Measurements from ENCODE around the gene CACFD1. TPM values are rescaled to one million over a fixed set of nuclear protein-coding genes. Genes with fewer than 3 reads are reported as not detected.

CACFD1 gene
- total RNA-seq, 1 experiment from 2014 or later: 6.9 TPM

DNA sequence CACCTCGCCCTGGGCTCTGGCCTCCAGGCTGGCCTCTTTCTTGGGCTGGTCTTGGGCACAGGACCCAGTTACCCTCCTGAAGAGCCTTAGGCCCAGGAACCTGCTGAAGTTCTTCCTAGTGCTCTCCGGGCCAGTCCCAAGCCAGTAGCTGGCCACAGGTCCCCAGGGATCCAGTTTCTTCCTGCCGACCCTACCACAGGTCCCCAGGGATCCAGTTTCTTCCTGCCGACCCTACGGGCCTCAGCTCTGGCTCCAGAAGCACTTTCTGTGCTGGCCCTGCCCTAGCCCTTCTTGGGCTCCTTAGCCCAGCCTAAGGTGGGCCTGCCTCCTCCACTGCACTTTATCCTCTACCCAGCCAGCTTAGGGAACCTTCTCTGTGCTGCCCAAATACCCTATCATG, 18.2 kb upstream of the CACFD1 start:
- POLR2A ChIA-PET: no interaction called here

More for the DNA sequence above, 18.2 kb upstream of the CACFD1 start:
- no peaks in the 10 kb centered on the region for H3K36me3 ChIP-seq (ENCODE audit: control insufficient read depth in 1 of 2, insufficient read depth in 2 of 2, low read length in 2 of 2)
- H2AFZ ChIP-seq (ENCODE audit: low read depth, low read length, poor library complexity, severe bottlenecking): no peak overlapping the region
- no peak overlapping the region for H3K4me2 ChIP-seq (ENCODE audit: low read length)
- no TSS peak for BruUV-seq (replicated peaks)
- no peaks in the 10 kb centered on the region for H3K27me3 ChIP-seq (ENCODE audit: insufficient read depth, low read length)
- DNase-seq (ENCODE audit: low read depth, low spot score) (no peak), ATAC-seq (no peak)
- H3K4me1 ChIP-seq (ENCODE audit: control insufficient read depth in 1 of 2, insufficient read depth in 2 of 2, low read length in 2 of 2): no peaks in the 10 kb centered on the region
- H3K9me3 ChIP-seq (ENCODE audit: control insufficient read depth in 1 of 2, insufficient read depth in 1 of 2, low read depth in 1 of 2, low read length in 2 of 2): no peaks in the 10 kb centered on the region
- H3K9me2 ChIP-seq (ENCODE audit: insufficient read depth): no peaks in the 10 kb centered on the region
- ChIA-PET RAD21 (ENCODE audit: low non-redundant PET in 1 of 2, low total read pairs in 2 of 2, uncharacterized antibody in 2 of 2, unreplicated experiment in 2 of 2) (no interaction called here), CTCF (no interaction called here)
- TF ChIP-seq, protein P1, sequence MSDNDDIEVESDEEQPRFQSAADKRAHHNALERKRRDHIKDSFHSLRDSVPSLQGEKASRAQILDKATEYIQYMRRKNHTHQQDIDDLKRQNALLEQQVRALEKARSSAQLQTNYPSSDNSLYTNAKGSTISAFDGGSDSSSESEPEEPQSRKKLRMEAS (IDR thresholded peaks at IDR 0.05): no peak
- TF ChIP-seq EZH2 (IDR thresholded peaks at IDR 0.05) (no peak), SRF (IDR thresholded peaks at IDR 0.05; ENCODE audit: low read depth) (no peak), EZH2phosphoT487 (IDR thresholded peaks at IDR 0.05; ENCODE audit: borderline replicate concordance) (no peak), ELF1 (IDR thresholded peaks at IDR 0.05; ENCODE audit: borderline replicate concordance, low read depth) (no peak), POLR2A (IDR thresholded peaks at IDR 0.05; ENCODE audit: borderline replicate concordance, extremely low read depth, insufficient read depth, insufficient read length) (no peak), EGR1 (IDR thresholded peaks at IDR 0.05; ENCODE audit: low read depth) (no peak), ZFX (IDR thresholded peaks at IDR 0.05) (no peak), SP1 (IDR thresholded peaks at IDR 0.05; ENCODE audit: low read depth) (no peak), ZNF274 (IDR thresholded peaks at IDR 0.05; ENCODE audit: low read depth, low read length) (no peak), CBX3 (IDR thresholded peaks at IDR 0.05; ENCODE audit: low read depth) (no peak), JUND (IDR thresholded peaks at IDR 0.05) (no peak), SIN3A (IDR thresholded peaks at IDR 0.05; ENCODE audit: low read depth) (no peak), FOSL1 (IDR thresholded peaks at IDR 0.05; ENCODE audit: low read depth) (no peak), POLR2AphosphoS5 (IDR thresholded peaks at IDR 0.05; ENCODE audit: low read depth, low read length) (no peak), YY1 (IDR thresholded peaks at IDR 0.05; ENCODE audit: extremely low read depth, insufficient replicate concordance, low read depth, low read length) (no peak)
- TF ChIP-seq, protein P2, sequence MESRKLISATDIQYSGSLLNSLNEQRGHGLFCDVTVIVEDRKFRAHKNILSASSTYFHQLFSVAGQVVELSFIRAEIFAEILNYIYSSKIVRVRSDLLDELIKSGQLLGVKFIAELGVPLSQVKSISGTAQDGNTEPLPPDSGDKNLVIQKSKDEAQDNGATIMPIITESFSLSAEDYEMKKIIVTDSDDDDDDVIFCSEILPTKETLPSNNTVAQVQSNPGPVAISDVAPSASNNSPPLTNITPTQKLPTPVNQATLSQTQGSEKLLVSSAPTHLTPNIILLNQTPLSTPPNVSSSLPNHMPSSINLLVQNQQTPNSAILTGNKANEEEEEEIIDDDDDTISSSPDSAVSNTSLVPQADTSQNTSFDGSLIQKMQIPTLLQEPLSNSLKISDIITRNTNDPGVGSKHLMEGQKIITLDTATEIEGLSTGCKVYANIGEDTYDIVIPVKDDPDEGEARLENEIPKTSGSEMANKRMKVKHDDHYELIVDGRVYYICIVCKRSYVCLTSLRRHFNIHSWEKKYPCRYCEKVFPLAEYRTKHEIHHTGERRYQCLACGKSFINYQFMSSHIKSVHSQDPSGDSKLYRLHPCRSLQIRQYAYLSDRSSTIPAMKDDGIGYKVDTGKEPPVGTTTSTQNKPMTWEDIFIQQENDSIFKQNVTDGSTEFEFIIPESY (IDR thresholded peaks at IDR 0.05; ENCODE audit: extremely low read depth, insufficient replicate concordance, low read length): no peak
- TF ChIP-seq, protein P3, sequence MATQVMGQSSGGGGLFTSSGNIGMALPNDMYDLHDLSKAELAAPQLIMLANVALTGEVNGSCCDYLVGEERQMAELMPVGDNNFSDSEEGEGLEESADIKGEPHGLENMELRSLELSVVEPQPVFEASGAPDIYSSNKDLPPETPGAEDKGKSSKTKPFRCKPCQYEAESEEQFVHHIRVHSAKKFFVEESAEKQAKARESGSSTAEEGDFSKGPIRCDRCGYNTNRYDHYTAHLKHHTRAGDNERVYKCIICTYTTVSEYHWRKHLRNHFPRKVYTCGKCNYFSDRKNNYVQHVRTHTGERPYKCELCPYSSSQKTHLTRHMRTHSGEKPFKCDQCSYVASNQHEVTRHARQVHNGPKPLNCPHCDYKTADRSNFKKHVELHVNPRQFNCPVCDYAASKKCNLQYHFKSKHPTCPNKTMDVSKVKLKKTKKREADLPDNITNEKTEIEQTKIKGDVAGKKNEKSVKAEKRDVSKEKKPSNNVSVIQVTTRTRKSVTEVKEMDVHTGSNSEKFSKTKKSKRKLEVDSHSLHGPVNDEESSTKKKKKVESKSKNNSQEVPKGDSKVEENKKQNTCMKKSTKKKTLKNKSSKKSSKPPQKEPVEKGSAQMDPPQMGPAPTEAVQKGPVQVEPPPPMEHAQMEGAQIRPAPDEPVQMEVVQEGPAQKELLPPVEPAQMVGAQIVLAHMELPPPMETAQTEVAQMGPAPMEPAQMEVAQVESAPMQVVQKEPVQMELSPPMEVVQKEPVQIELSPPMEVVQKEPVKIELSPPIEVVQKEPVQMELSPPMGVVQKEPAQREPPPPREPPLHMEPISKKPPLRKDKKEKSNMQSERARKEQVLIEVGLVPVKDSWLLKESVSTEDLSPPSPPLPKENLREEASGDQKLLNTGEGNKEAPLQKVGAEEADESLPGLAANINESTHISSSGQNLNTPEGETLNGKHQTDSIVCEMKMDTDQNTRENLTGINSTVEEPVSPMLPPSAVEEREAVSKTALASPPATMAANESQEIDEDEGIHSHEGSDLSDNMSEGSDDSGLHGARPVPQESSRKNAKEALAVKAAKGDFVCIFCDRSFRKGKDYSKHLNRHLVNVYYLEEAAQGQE (IDR thresholded peaks at IDR 0.05; ENCODE audit: low read depth): no peak
- TF ChIP-seq, protein P4, sequence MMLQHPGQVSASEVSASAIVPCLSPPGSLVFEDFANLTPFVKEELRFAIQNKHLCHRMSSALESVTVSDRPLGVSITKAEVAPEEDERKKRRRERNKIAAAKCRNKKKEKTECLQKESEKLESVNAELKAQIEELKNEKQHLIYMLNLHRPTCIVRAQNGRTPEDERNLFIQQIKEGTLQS (IDR thresholded peaks at IDR 0.05): no peak
- H4K20me1 ChIP-seq (ENCODE audit: insufficient read depth): no peaks in the 10 kb centered on the region
- H3K79me2 ChIP-seq (ENCODE audit: insufficient read depth, low read length): no peaks in the 10 kb centered on the region
- intact Hi-C loops (cut with micrococcal nuclease): no loop called here
- no peak overlapping the region for H3K27ac ChIP-seq (ENCODE audit: low read depth, low read length)
- H3K9ac ChIP-seq (ENCODE audit: low read length): no peak overlapping the region
- no peak overlapping the region for H3K4me3 ChIP-seq (replicated peaks in 1 of 2; ENCODE audit: low read depth in 1 of 2, low read length in 2 of 2)
